Stimulated activated CD8-positive, alpha-beta memory T cell treated with anti-CD3 and anti-CD28 coated beads, Interleukin-4, amount 100 ng/mL, for 1 hour (primary cell): ENCODE results near the gene GPR87.

Experiments used
- DNase-seq, 2 donors: peaks; one replicate each; pipeline ENCODE4 v3.0.0-alpha.2; 2020; ENCODE audit warnings: low read depth in 2 of 2, low spot score in 1 of 2

Gene GPR87

DNA sequence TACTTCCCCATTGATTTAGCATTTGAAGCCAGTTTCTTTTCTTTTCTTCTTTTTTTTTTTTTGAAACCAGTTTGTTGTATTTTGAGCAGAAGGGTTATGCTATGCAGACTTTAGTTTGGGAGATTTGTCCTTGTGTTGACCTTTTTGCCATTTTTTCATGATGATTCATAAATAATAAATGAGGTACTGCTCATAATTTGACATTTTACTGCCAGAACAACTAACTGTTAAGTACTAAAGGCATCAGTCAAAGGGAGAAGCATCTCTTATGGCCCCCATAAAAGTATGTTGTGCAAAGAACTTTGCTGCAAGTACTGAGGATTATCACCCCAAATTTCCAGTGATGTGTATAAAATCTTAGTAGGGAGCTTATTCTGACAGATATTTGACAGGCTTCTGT, 1.7 kb upstream of the GPR87 start:
- DNase-seq = no peak

DNA sequence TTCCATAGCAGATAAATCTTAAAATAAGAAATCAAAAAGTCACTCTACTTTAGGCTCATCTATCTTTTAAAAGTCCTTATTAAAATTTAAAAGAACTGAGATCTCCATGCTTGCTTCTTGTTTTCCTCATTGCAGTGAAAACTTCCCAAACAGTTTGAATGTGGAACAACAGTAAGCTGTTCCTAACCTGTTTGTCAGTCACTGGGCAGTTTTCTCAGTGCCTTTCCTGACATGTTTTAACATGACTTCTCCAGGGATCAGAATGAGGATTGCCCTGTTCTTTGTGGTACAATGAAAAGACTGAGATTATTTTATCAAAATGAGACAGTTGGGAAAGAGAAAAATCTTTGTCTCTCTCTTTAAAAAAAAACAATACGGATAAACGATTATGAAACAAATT, 774 bp downstream of the GPR87 start:
- no peak for DNase-seq

- DNase-seq = no peak
Observed at GRCh38 chr3:151315136-151315535, 1.5 kb downstream of the GPR87 start.

GRCh38 chr3:151314593-151314992, 2.0 kb downstream of the GPR87 start:
- DNase-seq = no peak

- no peak for DNase-seq
Observed at GRCh38 chr3:151314137-151314536, 2.5 kb downstream of the GPR87 start.

GRCh38 chr3:151312972-151313371, 3.6 kb downstream of the GPR87 start:
- no peak for DNase-seq

GRCh38 chr3:151309566-151309965, 7.1 kb downstream of the GPR87 start:
- no peak for DNase-seq

DNA sequence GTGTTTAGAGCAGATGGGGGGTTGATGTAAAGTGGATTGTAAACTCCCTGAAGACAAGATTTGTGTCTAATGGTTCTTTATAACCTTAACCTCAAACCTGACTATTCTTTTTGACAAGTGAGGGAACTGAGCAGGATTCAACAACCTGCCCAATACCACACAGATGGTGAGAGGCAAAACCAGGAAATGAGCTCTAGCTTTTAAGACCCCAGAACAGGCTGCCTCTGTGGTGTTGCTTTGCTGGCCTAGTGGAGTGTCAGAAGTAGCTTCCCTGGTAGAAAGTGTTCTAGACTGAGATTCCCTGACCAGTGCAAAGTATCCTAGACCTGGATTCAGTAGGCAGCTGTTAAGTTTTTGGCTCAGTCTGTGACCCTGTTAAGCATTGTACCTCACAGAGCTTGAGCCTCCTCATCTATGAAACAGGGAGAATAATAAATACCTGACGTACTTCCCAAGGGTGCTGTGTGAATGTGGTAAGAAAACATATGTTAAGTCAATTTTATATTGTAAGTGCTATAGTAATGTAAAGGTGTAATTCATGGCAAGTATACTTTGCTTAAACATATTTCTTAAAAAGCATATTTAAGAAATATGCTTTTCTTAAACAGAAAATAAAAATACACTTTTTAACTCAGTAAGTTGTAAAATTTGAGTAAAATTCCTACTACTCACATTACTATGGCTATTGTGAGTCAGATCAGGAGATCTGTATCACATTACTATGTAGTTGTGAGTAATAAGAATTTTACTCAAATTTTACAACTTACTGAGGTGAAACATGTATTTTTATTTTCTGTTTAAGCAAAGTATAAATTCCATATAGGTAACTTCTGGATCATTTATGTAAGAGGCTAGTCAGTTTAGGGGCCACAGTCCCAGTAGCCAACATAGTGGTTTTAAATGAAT, 8.8 kb downstream of the GPR87 start:
- no peak for DNase-seq

- DNase-seq = no peak
Observed at GRCh38 chr3:151307131-151307530, 9.5 kb downstream of the GPR87 start.

DNA sequence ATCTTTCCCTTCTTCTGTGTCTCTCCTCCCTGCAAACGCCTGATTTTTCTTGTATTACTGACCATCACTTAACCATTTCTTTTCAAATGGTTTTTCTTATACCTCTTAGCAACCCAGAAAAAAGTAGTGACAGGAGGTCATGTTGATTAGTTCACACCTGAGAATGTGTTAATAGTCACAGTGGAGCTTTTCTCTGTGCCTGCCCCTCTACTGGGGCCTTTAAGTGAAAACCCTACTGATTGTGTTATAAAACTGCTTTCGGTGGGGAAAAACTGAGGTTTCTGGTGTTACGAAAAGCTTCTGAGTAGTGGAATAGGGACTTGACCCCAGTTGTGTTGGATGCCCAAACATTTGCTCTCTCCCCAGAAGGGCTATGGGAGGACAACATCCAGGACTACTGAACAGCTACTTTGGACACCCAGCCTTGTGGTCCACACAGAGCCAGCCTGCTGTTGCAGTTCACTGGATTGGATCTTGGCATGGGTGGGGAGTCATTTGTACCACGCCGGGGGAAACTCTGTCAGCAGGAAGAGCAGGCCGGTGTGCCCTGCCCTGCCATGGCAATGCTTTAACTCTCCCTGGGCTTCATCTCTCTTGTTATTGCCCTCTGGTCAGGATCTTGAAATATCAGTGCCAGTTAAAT, 10.3 kb downstream of the GPR87 start:
- no peak for DNase-seq

- no peak for DNase-seq
Observed at GRCh38 chr3:151305775-151306151, 10.9 kb downstream of the GPR87 start.

- DNase-seq = no peak
Observed at GRCh38 chr3:151305060-151305774, 11.4 kb downstream of the GPR87 start.

DNA sequence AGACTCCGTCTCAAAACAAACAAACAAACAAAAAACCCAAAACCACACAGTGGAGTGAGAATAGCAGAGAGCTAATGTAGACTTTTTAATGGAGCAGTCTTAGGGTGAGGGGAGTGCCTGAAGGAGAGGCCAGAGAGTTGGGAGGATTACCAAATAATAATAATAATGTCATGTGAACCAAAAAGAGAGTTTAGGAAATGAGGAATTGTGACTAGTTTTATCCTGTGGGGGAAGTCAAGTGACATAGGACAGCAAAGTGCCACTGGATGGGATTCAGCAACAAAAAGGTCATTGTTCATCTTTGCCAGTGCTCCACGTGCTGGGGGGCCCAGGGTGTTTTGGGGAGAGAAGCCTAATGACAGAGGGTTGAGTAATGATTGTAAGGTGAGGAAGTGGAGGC, 12.9 kb downstream of the GPR87 start:
- DNase-seq = no peak

DNA sequence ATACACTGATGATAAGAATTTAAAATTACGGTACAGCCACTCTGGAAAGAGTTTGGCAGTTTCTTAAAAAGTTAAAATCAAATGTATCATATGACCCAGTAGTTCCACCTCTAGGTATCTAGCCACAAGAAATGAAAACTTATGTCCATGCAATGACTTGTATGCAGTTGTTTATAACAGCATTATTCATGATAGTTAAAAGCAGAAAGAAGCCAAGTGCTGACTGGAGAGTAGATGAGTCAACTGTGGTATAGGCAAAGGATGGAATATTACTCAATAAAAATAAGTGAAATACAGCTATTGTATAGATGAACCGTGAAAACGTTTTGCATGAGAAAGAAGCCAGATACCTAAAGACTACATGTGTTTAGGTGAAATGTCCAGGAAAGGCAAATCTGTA, 14.8 kb downstream of the GPR87 start:
- no peak for DNase-seq

GRCh38 chr3:151300539-151300938, 16.1 kb downstream of the GPR87 start:
- DNase-seq = no peak

DNA sequence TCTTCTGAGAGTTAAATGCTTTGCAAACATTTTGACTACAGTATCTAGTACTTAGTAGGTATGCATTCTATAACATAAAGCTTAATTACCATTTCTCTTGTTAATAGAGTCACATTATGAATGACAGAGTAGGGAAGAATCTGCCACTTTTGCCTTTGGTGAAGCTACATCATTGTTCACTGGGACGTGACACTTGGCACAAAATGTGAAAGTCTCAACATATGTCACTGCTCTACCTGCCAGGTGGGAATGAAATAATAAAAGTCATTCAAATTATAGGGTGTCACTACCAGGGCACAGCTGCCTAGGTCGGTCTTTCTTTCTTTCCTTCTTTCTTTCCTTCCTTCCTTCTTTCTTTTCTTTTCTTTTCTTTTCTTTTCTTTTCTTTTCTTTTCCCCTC, 17.6 kb downstream of the GPR87 start:
- no peak for DNase-seq

DNA sequence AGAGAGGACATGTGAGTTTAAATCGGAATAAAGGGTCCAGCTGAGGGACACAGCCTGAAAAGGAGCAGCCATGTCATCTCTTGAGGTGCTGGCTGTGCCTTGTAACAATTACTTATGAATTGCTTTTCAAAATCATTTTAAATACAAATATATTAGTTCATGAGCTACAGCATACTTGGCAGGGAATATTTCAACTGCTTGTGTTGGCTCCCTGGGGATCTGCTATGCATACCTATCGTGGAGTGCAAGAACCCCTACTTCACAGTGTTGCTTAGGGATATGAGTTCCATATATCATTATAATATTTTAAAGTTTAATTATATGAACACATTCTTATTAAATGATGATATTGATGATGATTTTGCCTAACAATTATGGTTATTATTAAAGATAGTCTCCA, 19.2 kb downstream of the GPR87 start:
- no peak for DNase-seq

DNA sequence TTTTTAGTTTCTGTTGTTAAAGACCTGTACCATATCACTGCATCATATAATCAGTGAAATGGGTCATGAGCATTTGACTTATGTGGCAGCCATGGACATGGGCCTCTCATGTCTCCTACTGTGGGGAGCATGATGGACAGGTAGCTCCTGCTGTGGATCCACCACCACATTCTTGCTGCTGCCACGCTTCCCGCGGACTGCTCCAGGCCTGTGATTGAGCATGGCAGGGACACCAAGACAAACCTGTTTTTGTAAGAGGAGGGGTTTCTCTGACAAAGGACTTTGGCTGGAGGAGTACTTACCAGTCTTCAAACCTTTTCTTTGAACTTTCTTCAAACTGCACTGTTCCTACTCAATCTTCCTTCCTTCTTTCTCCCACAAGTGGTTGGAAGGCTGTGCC, 20.4 kb downstream of the GPR87 start:
- no peak for DNase-seq

DNA sequence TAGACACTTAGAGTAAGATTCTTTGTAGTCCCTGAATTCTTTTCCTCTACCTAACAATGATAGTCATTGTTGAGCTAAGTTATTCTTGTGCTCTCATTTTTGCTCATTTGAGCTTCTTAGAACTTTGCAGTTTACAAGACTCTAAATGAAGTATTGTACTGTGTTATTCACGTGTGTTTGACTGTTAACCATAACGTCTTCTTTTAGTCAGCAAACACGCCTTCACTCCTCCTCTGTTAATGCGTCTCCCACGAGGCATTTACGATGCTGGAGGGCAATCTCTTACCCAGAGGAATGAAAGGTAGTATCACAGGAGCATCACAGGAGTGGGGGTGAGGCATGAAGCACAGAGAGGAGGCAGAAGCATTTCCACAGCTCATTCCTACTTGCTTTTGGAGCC, 23.5 kb downstream of the GPR87 start:
- DNase-seq = no peak

- no peak for DNase-seq
Observed at GRCh38 chr3:151290673-151291072, 25.9 kb downstream of the GPR87 start.

DNA sequence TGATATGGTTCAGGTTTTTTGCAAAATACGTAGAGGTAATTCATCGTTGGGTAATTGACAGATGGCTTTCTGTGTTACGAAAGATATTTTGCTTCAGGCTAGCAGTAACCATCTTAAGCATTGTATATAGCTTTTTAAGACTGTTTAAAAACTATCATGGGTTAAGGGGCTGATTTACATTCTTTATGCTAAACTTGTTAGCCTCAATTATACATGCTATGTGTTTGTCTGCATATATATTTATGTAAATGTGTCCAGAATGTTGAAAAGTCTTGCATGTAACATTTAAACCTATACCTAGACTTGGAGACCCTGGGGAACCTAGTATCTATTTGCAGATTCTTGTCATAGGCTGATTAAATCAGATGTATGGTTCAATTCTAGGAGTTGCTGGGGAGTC, 27.2 kb downstream of the GPR87 start:
- DNase-seq = no peak

DNA sequence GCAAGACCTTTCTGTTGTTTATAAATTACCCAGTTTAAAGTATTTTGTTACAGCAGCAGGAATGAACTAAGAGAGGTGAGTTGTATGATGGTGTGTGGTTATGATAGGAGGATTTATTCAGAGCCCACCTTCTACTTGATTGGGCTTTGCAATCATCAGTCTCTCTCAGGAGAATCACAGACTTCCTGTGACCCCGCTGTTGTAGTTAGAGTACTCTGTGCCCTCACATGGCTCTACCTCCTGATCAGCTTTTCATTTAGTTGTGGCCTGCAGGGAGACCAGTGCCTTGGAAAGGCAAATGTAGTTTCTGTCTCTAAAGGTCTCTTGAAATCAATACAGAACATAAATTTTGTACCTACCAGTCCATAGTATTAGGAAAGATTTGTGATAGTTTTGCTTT, 30.7 kb downstream of the GPR87 start:
- no peak for DNase-seq
